Kidney (tissue), 14 donors: ENCODE measurements around the gene DPP10. TPM values are rescaled to one million over a fixed set of nuclear protein-coding genes. Genes with fewer than 3 reads are reported as not detected.

Experiments
- DNase-seq, 5 donors: peaks; one replicate each; pipeline ENCODE4 v3.0.0-alpha.2; 2013 to 2020
- FAIRE-seq: peaks from 2 replicates; lab custom pipeline; 2012; peaks lifted over from hg19 to GRCh38; lab: Jason Lieb, UNC
- H3K27ac ChIP-seq, 2 donors: one replicate each; pipeline ENCODE4 v1.7.0; 2013; ENCODE audit warnings: low read depth in 2 of 2, low read length in 2 of 2, inconsistent platforms in 1 of 2
- H3K27me3 ChIP-seq: one replicate; pipeline ENCODE4 v1.7.1; 2013; ENCODE audit warnings: low read length, inconsistent platforms; ENCODE audit not compliant: control insufficient read depth, insufficient read depth
- H3K36me3 ChIP-seq, 3 donors: one replicate each; pipeline versions ENCODE4 v1.7.0 to v1.7.1; 2013; ENCODE audit warnings: low read length in 3 of 3, control low read depth in 1 of 3, inconsistent platforms in 1 of 3; ENCODE audit not compliant: insufficient read depth in 3 of 3, control insufficient read depth in 2 of 3
- H3K4me1 ChIP-seq, 3 donors: one replicate each; pipeline versions ENCODE4 v1.7.0 to v1.7.1; 2013; ENCODE audit warnings: low read length in 3 of 3, inconsistent platforms in 1 of 3, low read depth in 1 of 3; ENCODE audit not compliant: control insufficient read depth in 2 of 3, insufficient read depth in 2 of 3
- H3K4me3 ChIP-seq, 3 donors: one replicate each; pipeline versions ENCODE4 v1.7.0 to v1.8.1; 2013; ENCODE audit warnings: low read length in 3 of 3, control low read depth in 1 of 3, inconsistent platforms in 1 of 3
- H3K9ac ChIP-seq, 3 donors: one replicate each; pipeline versions ENCODE4 v1.7.0 to v1.7.1; 2013; ENCODE audit warnings: low read length in 3 of 3, control low read depth in 1 of 3, inconsistent platforms in 1 of 3
- H3K9me3 ChIP-seq, 3 donors: one replicate each; pipeline versions ENCODE4 v1.7.0 to v1.7.1; 2013; ENCODE audit warnings: low read length in 3 of 3, control low read depth in 1 of 3, inconsistent platforms in 1 of 3; ENCODE audit not compliant: control insufficient read depth in 2 of 3, insufficient read depth in 1 of 3
- intact Hi-C: fragments of 100-400 bp; cut with DNase I; formaldehyde crosslinking; loops from one replicate; pipeline ENCODE4 v1.11.1; 2022
- polyA plus RNA-seq: library from polyadenylated mRNA; stranded (reverse); fragments of 350-450 nt; fragmentation: Illumina TruSeq; extraction: RNeasy Lipid Tissue Mini Kit (QIAGEN cat#74804); gene quantifications from one replicate; pipeline ENCODE4 v1.2.3, GENCODE V29; 2014; ENCODE audit warnings: low read depth, low replicate concordance; ENCODE audit not compliant: insufficient read depth
- total RNA-seq: library from RNA; stranded (reverse); fragmentation: NEBNext Ultra II Directional; extraction: Animal tissue kit (Norgen Biotek cat#: 25700); gene quantifications from one replicate; pipeline ENCODE4 v1.2.1, GENCODE V29; 2021
- TF ChIP-seq, protein P1 (sequence below): IDR thresholded peaks from 3 replicates; pipeline ENCODE4 v1.5.1; 2012; ENCODE audit warnings: mild to moderate bottlenecking, moderate library complexity, borderline replicate concordance; ENCODE audit not compliant: insufficient read depth; ENCODE audit errors: extremely low read depth
- donor health status: control.
- donor health status: control.
- donor health status: control.
- donor health status: control.
- donor health status: control.
- donor health status: DM: yes; HTN: yes; CAD: no.
- donor health status: Normal renal cell carcinoma (clear cell type).

Gene DPP10
- total and polyA plus RNA-seq, 2 donors from 2014 or later = 0.67 TPM; not detected in 1

- TF ChIP-seq, protein P1, sequence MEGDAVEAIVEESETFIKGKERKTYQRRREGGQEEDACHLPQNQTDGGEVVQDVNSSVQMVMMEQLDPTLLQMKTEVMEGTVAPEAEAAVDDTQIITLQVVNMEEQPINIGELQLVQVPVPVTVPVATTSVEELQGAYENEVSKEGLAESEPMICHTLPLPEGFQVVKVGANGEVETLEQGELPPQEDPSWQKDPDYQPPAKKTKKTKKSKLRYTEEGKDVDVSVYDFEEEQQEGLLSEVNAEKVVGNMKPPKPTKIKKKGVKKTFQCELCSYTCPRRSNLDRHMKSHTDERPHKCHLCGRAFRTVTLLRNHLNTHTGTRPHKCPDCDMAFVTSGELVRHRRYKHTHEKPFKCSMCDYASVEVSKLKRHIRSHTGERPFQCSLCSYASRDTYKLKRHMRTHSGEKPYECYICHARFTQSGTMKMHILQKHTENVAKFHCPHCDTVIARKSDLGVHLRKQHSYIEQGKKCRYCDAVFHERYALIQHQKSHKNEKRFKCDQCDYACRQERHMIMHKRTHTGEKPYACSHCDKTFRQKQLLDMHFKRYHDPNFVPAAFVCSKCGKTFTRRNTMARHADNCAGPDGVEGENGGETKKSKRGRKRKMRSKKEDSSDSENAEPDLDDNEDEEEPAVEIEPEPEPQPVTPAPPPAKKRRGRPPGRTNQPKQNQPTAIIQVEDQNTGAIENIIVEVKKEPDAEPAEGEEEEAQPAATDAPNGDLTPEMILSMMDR = no peak
- Histone ChIP-seq H3K9ac (no peak overlapping the region), H3K27me3 (no peaks in the 10 kb centered on the region), H3K36me3 (no peaks in the 10 kb centered on the region), H3K4me3 (no peak overlapping the region), H3K27ac (no peak overlapping the region), H3K4me1 (no peaks in the 10 kb centered on the region), H3K9me3 (no peaks in the 10 kb centered on the region)
- FAIRE-seq (no peak), DNase-seq (no peak)
- intact Hi-C loops = no loop called here
These were observed 422.5 kb downstream of the DPP10 start for GRCh38 chr2:114864901-114865300.

- TF ChIP-seq, protein P1 = no peak
- intact Hi-C loops = no loop called here
- H3K27me3 ChIP-seq = no peaks in the 10 kb centered on the region
- no peaks in the 10 kb centered on the region for H3K4me1 ChIP-seq
- no peak overlapping the region for H3K27ac ChIP-seq
- H3K9me3 ChIP-seq = no peaks in the 10 kb centered on the region
- no peak overlapping the region for H3K9ac ChIP-seq
- FAIRE-seq (no peak), DNase-seq (no peak)
- no peak overlapping the region for H3K4me3 ChIP-seq
- no peaks in the 10 kb centered on the region for H3K36me3 ChIP-seq
These were observed 437.6 kb downstream of the DPP10 start for GRCh38 chr2:114880046-114880445.

GRCh38 chr2:114919985-114920384, 477.5 kb downstream of the DPP10 start:
- H3K36me3 ChIP-seq = no peaks in the 10 kb centered on the region
- H3K27me3 ChIP-seq = no peaks in the 10 kb centered on the region
- FAIRE-seq (no peak), DNase-seq (no peak)
- no peak overlapping the region for H3K9ac ChIP-seq
- intact Hi-C loops = no loop called here
- H3K9me3 ChIP-seq = peaks cover 0 to 2% (median 0%) of the 10 kb centered on the region in 3 donors
- no peak overlapping the region for H3K4me3 ChIP-seq
- H3K4me1 ChIP-seq = no peaks in the 10 kb centered on the region
- no peak overlapping the region for H3K27ac ChIP-seq
- TF ChIP-seq, protein P1 = no peak

DNA sequence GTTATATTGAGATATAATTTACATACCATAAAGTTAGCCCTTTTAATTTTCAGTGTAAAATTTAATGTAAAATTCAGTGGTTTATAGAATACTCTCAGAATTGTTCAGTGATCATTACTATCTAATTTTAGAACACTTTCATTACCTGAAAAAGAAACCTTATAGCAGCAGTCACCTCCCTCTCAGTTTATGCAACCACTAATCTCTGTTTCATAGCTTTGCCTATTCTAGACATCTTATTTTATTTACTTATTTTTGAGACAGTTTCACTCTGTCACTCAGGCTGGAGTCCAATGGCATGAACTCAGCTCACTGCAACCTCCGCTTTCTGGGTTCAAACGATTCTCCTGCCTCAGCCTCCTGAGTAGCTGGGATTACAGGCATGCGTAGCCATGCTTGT, 479.6 kb downstream of the DPP10 start:
- DNase-seq = no peak
- Histone ChIP-seq H3K9me3 (peaks cover 0 to 2% (median 0%) of the 10 kb centered on the region in 3 donors), H3K36me3 (no peaks in the 10 kb centered on the region), H3K9ac (no peak overlapping the region), H3K4me1 (no peaks in the 10 kb centered on the region), H3K27ac (no peak overlapping the region), H3K27me3 (no peaks in the 10 kb centered on the region), H3K4me3 (no peak overlapping the region)
- TF ChIP-seq, protein P1 = no peak
- no peak for FAIRE-seq
- intact Hi-C loops = no loop called here
